HL-60 (cell line): ENCODE measurements around the gene ZYG11B.

Experiments used
- DNase-seq, 2 experiments: peaks; one replicate each; pipeline ENCODE4 v3.0.0-alpha.2; 2010 to 2020; ENCODE audit warnings: low read depth in 1 of 2, low spot score in 1 of 2
- H3K27ac ChIP-seq: fragments of 250-450 bp; sonication (Bioruptor Pico); replicated peaks from 2 replicates; pipeline ENCODE4 v1.5.1; 2020; ENCODE audit warnings: mild to moderate bottlenecking, moderate library complexity
- H3K27me3 ChIP-seq: fragments of 250-450 bp; sonication (Bioruptor Pico); 2 replicates; pipeline ENCODE4 v1.5.1; 2021; ENCODE audit warnings: mild to moderate bottlenecking, moderate library complexity; ENCODE audit not compliant: insufficient read depth, poor library complexity, severe bottlenecking
- H3K4me3 ChIP-seq: replicated peaks from 2 replicates; pipeline ENCODE4 v1.5.1; 2011; ENCODE audit warnings: mild to moderate bottlenecking, control low read depth, low read length; ENCODE audit not compliant: insufficient read depth
- GABPA ChIP-seq: IDR thresholded peaks from 2 replicates; pipeline ENCODE4 v1.6.1; 2012; ENCODE audit warnings: low read depth
- POLR2AphosphoS5 ChIP-seq: IDR thresholded peaks from 2 replicates; pipeline ENCODE4 v1.6.1; 2012; ENCODE audit warnings: low read depth
- SPI1 ChIP-seq: IDR thresholded peaks from 2 replicates; pipeline ENCODE4 v1.6.1; 2012; ENCODE audit warnings: low read depth, mild to moderate bottlenecking, borderline replicate concordance
- TF ChIP-seq, protein P1 (sequence below): IDR thresholded peaks from one replicate; pipeline ENCODE4 v1.5.1; 2011; ENCODE audit warnings: low read length, control low read depth, inconsistent platforms; ENCODE audit not compliant: insufficient read depth
- TF ChIP-seq, protein P2 (sequence below): IDR thresholded peaks from 2 replicates; pipeline ENCODE4 v1.6.1; 2012; ENCODE audit warnings: low read depth; ENCODE audit not compliant: insufficient replicate concordance

Gene ZYG11B

DNA sequence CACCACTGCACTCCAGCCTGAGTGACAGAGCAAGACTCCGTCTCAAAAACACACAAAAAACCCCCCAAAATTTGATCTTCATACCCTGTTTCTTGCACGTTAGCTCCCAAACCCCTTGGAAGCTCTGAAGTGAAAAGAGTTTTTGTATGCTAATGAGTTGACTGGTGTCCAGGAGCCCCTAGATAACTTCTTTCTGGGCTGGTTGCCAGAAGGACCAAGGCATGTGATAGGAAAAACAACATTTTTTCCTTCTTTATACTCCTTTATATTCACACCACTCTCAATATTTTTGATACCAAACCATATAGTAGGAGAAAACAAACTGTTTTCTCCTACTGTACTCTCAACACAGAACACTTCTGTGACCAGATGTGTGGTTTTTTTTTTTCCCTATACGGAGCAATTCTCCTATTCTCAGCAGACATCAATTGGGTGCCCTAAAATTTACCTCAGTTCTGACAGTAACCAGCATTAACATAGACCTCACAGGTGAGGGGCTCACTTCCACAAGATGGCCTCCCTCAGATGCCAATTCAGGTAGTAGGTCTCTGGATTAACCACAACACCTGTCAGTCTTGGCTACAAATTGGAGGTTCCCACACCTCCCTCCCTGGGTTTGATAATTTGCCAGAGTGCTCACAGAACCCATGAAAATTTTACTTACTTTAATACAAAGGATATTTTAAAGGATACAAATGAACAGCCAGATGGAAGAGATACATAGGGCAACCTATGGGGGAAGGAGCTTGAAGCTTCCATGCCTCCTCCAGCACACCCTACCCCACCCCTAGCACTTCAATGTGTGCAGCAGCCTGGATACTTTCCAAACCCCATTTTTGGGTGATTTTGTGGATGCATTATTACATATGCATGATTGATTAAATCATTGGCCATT, 25.6 kb downstream of the ZYG11B start:
- H3K27ac ChIP-seq: no peak overlapping the region
- TF ChIP-seq, protein P1, sequence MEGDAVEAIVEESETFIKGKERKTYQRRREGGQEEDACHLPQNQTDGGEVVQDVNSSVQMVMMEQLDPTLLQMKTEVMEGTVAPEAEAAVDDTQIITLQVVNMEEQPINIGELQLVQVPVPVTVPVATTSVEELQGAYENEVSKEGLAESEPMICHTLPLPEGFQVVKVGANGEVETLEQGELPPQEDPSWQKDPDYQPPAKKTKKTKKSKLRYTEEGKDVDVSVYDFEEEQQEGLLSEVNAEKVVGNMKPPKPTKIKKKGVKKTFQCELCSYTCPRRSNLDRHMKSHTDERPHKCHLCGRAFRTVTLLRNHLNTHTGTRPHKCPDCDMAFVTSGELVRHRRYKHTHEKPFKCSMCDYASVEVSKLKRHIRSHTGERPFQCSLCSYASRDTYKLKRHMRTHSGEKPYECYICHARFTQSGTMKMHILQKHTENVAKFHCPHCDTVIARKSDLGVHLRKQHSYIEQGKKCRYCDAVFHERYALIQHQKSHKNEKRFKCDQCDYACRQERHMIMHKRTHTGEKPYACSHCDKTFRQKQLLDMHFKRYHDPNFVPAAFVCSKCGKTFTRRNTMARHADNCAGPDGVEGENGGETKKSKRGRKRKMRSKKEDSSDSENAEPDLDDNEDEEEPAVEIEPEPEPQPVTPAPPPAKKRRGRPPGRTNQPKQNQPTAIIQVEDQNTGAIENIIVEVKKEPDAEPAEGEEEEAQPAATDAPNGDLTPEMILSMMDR: no peak
- TF ChIP-seq GABPA (no peak), POLR2AphosphoS5 (no peak), SPI1 (no peak)
- TF ChIP-seq, protein P2, sequence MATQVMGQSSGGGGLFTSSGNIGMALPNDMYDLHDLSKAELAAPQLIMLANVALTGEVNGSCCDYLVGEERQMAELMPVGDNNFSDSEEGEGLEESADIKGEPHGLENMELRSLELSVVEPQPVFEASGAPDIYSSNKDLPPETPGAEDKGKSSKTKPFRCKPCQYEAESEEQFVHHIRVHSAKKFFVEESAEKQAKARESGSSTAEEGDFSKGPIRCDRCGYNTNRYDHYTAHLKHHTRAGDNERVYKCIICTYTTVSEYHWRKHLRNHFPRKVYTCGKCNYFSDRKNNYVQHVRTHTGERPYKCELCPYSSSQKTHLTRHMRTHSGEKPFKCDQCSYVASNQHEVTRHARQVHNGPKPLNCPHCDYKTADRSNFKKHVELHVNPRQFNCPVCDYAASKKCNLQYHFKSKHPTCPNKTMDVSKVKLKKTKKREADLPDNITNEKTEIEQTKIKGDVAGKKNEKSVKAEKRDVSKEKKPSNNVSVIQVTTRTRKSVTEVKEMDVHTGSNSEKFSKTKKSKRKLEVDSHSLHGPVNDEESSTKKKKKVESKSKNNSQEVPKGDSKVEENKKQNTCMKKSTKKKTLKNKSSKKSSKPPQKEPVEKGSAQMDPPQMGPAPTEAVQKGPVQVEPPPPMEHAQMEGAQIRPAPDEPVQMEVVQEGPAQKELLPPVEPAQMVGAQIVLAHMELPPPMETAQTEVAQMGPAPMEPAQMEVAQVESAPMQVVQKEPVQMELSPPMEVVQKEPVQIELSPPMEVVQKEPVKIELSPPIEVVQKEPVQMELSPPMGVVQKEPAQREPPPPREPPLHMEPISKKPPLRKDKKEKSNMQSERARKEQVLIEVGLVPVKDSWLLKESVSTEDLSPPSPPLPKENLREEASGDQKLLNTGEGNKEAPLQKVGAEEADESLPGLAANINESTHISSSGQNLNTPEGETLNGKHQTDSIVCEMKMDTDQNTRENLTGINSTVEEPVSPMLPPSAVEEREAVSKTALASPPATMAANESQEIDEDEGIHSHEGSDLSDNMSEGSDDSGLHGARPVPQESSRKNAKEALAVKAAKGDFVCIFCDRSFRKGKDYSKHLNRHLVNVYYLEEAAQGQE: no peak
- no peaks in the 10 kb centered on the region for H3K27me3 ChIP-seq
- no peak for DNase-seq
- H3K4me3 ChIP-seq: no peak overlapping the region

DNA sequence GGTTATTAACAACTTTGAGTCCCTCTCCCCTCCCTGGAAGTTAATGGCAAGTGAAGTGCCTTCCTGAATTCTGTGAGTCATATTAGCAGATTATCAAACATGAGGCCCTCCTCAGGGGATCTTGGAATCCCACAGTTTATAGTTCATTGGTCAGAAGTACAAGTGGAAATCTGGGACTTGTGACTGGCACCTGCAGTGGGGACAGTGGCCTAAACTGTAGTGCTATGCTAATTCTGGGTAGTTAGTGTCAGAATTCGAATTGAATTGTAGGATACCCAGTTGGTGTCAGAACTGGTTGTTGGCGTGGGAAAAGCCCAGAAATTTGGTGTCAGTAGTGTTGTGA, 26.2 kb downstream of the ZYG11B start:
- no peak overlapping the region for H3K27ac ChIP-seq
- H3K4me3 ChIP-seq: no peak overlapping the region
- DNase-seq: no peak
- no peaks in the 10 kb centered on the region for H3K27me3 ChIP-seq
- TF ChIP-seq SPI1 (no peak), GABPA (no peak), POLR2AphosphoS5 (no peak)
- TF ChIP-seq, protein P2: no peak
- TF ChIP-seq, protein P1: no peak

DNA sequence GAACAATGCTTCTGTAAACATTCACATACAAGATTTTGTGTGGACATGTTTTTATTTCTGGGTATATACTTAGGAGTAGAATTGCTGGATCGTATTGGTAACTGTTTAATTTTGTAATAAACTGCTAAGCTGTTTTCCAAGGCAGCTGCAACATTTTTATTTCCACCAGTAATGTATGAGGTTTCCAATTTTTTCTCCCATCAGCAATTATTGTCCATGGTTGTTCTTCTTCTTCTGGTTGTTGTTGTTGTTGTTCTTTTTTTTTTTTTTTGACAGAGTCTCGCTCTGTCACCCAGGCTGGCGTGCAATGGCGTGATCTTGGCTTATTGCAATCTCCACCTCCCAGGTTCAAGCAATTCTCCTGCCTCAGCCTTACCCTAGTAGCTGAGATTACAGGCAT, 26.9 kb downstream of the ZYG11B start:
- TF ChIP-seq SPI1: no peak
- TF ChIP-seq, protein P1: no peak
- no peak for TF ChIP-seq GABPA
- TF ChIP-seq, protein P2: no peak
- no peak for TF ChIP-seq POLR2AphosphoS5
- no peak overlapping the region for H3K4me3 ChIP-seq
- H3K27me3 ChIP-seq: no peaks in the 10 kb centered on the region
- no peak for DNase-seq
- no peak overlapping the region for H3K27ac ChIP-seq
